22Rv1 (cell line): Measurements from ENCODE around the gene MAPKAPK5.
"Not testable (repeated sequence)": the region's sequence is repeated elsewhere in the genome, so short reads cannot be mapped to it uniquely, and the experiment has no call there.

Source experiments
- H3K27ac ChIP-seq: fragments of 450-650 bp; 2 replicates; pipeline ENCODE4 v1.5.1; 2017
- CTCF ChIP-seq: fragments of 450-650 bp; IDR thresholded peaks from 2 replicates; pipeline ENCODE4 v1.5.1; 2017; ENCODE audit warnings: mild to moderate bottlenecking
- ZFX ChIP-seq: fragments of 450-650 bp; IDR thresholded peaks from 2 replicates; pipeline ENCODE4 v1.6.1; 2017; ENCODE audit warnings: antibody characterized with exemption, borderline replicate concordance

The MAPKAPK5 gene

GRCh38 chr12:111936869-111937268 lies 94.8 kb downstream of the MAPKAPK5 start:
- no peak for TF ChIP-seq ZFX
- no peak for TF ChIP-seq CTCF
- no peak overlapping the region for H3K27ac ChIP-seq

GRCh38 chr12:111937429-111937828 lies 95.4 kb downstream of the MAPKAPK5 start:
- H3K27ac ChIP-seq = no peak overlapping the region
- no peak for TF ChIP-seq ZFX
- TF ChIP-seq CTCF = no peak

GRCh38 chr12:111942557-111942956 lies 100.5 kb downstream of the MAPKAPK5 start:
- H3K27ac ChIP-seq = no peak overlapping the region
- no peak for TF ChIP-seq ZFX
- no peak for TF ChIP-seq CTCF

- no peak for TF ChIP-seq ZFX
- TF ChIP-seq CTCF = no peak
- no peak overlapping the region for H3K27ac ChIP-seq
Measured at GRCh38 chr12:111943929-111944328, 101.9 kb downstream of the MAPKAPK5 start.

GRCh38 chr12:111950961-111951676 lies 109.1 kb downstream of the MAPKAPK5 start:
- not testable (repeated sequence) for H3K27ac ChIP-seq
